HG03139 (cell line): ENCODE data around the gene GEN1.

Source experiments
- ATAC-seq: cut with Tn5 transposase; IDR thresholded peaks from one replicate; pipeline ENCODE4 v1.9.1; 2021; ENCODE audit not compliant: unreplicated experiment

GEN1 gene

DNA sequence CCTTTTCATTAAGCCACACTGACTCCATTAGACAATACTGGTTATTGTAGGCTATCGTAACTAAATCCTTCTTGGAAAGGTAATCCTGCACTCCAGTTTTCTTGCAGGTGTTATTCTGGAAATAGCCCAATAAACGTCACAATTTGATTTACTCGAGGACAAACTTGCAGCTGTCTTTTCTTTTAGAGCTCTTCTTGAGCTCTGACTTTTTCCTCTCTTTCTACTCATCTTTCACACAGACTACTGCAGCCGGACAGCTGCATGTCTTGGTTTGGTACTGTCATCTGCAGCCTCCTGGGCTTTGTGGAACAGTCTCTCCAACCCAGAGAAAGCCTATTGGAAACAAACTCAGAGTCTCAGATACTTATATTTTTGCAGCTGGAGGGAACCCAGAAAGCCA is 39.4 kb downstream of the GEN1 start:
- ATAC-seq = no peak

DNA sequence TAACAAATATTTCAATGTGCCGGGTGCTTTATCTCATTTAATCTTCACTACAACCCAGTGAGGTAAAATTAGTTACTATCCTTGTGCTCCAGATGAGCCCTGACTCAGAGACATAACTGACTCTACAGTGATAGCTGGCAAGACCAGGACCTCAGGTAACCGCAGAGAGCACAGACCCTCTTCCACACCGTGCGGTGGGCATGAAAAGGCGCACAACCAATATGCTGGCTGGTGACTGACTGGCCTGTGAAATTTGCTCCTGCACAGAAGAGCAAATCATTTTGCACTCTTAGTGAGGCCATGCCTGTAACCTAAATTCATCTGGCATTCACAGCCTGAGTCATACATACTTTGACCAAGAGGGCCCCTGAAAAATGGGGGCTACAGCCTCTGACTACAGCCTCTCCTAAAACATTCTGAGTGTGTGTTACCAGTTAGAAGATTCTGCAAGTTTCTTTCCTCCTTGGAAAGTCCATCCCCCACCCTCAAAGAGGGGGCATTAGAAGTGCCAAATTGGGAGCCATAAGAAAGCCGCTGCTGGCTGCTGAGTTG is 39.9 kb downstream of the GEN1 start:
- no peak for ATAC-seq

DNA sequence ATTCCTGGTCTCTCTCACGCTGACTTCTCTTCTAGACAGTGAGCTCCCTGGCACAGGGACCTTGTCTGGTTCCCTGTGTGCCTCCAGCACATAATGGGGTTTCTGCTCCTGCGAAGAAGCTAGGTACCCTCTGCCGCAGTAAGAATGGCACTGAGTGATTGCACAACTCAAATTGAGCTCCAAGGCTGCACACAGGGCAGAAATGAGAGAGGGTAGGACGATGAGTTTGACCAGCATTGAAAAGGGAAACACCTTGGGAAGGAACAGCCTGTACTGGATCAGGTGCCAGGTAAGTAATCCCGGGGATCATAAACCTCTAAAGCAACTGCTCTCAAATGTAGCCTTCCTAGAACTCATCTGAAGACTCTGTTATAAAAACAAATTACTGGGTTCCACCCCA is 41.4 kb downstream of the GEN1 start:
- ATAC-seq = no peak

DNA sequence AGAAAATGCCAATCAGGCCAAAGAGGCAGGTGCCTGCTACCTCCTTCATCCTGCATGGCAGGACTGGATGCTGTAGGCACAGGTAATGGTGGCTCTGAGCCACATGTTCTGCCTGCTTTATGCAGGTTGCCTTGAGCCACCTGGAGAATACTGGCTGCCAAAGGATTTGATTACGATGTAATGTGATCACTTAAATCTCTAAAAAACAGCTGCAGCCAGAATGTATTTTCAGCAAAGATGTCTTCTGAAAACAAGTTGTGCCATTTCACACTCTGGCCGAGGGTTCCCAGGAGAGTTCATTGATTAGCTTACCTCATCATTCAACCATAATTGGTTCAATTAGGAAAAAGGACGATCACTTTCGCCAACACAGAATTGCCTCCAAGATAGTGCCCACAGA is 44.4 kb downstream of the GEN1 start:
- no peak for ATAC-seq

DNA sequence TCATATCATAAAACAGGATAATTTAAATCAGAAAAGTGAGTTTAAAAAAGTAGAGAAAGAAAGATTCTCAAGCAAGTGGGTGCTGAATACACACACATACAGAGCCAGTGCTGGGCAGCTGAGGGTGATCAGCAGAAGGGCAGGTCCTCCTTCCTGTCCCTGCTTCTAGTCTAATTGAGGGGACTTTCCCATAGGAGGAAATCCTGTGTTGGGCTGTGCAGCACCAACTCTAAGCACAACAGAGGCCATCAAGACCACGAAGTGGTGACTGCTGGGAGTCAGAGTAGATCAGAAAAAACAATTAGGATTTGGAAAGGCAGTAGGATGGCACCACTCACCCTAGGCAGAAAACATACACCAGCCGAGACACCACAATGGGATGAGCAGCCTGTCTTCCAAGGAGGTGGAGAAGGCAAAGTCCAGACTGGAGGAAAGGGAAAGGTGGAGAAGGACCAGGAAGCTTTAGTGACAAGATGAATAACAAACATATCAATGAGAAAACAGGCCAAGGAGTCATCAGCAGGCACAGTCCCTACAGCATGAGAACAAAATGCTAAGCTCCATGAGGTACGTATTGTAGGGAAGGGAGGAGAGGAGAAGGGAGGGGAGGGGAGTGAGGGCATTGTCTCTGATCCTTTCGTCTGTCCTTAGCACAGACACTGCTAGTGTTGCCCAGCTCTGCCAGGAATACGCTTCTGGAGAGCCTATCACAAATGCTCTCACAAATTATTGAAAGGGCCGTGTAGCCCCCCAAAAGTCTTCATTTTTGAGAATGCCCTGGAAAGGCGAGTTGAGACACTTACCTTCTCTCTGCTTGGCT is 45.6 kb downstream of the GEN1 start:
- no peak for ATAC-seq

DNA sequence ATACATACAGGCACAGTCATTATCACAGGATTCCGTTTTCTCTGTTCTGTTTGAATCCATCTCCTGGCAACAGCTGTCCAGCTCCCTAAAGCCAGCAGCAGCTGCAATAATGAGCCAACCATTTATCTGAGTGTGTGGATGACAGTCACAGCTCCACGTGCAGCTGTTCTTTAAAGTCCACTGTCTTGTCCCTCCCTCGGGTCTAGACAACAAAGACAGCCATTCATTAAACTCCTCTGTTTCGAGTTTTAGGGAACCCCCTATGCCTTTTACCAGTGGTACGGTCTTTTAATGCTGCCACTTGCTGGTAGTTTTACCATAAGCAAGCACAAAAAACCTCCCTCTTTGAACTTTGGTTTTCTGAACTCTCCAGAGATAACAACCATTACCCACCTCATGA is 46.3 kb downstream of the GEN1 start:
- no peak for ATAC-seq

DNA sequence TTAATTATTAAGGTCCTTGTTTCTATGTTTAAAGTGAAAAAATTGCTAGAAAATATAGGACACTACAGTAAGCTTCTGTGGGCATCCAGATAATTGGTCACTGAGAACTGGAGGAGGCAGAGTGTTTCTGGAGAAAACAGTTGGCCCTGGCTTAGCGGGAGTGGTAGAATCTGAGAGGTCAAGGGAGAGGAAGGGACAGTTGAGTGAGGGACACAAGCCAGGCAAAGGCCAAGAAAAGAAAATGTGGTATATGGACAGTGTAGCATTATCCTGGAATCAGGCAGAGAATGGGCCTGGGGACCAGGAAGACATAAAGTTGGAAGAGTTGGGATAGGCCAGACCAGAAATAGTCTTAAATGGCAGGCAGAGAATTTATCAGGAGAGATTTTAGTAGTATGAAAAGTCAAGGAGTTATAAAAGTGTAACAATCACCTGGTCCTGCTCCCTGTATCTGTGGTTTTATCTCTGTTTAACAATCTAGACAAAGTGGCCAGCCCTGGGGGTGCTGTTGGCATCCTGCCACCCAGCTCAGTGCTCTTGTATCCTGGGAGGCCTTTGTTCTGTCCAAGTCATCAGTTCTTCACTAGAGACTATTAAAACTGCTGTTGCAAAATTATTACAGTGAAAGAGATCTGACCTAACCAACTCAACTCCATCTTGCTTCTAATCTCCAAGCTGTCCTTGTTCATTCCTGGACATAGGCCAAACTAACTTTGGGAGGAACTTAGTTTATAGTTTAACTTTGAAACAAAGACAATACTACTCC is 46.9 kb downstream of the GEN1 start:
- ATAC-seq = no peak

DNA sequence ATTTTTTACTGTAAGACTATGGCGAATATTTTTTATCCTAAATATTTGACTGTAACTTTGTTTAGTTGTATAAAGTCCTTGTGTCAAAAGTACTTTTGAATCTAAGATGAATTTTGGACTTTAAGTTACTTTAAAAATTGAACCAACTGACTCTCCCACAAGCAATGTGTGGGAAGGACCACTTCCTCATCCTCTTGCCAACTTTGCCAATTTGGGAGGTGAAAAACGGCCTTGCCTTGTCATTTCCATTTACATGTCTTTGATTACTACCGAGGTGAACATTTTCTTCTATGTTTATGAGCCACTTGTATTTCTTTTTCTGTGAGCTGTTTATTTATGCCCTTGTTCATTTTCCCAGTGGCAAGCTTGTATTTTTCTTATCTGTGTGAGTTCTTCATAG is 49.6 kb downstream of the GEN1 start:
- no peak for ATAC-seq

DNA sequence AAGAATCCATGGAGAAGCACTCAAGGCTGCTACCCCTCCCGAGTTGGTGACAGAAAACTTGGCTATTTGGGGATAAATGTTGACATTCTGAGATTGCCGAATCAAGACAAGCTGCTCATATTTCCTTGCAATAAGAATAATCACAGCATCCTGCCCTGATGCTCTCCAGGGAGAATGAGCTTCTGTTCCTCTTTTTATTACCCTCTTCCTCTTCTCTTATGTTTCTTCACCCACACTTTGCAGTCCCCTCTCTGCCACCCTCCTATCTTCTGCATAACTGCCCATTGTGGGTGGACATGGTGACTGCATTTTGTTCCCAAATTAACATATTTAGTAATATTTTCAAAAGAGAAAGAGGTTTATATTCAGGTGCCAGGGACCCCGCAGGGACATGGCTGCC is 50.4 kb downstream of the GEN1 start:
- peak; percentile 45 for ATAC-seq

DNA sequence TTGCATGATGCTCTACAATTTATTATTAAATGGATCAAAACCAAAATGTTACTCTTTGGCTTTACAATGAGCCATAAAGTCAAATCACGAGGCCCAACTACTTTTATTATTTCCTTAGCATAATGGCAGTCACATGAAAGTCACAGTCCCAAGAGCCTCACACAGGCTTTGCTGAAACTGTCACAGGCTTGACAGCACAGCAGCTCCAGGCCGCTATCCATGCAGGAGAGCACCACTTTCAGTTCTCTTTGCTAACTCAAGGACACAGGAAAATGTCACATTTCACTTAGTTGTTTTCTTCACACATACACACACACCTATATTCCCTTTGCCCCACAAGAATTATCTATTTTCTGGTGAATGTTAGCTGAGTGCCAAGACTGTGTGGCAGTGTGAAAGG is 51.2 kb downstream of the GEN1 start:
- peak; percentile 39 for ATAC-seq

DNA sequence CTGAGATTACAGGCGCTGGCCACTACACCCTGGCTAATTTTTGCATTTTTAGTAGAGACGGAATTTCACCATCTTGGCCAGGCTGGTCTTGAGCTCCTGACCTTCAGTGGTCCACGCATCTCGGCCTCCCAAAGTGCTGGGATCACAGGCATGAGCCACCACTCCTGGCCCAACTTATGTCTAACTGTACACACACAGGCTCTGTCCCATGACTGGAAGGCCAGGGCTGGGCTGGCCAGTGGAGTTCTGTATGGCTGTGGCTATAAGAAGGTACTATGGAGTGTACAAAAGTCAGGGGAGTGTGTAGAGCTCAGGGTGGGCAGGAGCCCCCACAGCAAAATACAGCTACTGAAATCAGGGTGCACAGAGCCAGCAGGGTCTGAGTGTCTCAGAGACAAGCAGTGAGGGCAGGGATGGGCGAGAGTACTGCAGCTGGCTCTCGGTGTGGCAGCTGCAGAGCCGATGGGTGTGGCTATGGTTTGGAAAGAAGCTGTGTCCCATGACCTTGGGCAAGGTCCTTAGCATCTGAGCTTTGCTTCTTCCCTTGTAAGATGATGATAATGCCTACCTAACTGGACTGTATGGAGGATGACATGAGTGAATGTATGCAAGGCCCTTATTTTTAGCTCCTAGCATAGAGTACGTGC is 51.9 kb downstream of the GEN1 start:
- ATAC-seq = no peak

DNA sequence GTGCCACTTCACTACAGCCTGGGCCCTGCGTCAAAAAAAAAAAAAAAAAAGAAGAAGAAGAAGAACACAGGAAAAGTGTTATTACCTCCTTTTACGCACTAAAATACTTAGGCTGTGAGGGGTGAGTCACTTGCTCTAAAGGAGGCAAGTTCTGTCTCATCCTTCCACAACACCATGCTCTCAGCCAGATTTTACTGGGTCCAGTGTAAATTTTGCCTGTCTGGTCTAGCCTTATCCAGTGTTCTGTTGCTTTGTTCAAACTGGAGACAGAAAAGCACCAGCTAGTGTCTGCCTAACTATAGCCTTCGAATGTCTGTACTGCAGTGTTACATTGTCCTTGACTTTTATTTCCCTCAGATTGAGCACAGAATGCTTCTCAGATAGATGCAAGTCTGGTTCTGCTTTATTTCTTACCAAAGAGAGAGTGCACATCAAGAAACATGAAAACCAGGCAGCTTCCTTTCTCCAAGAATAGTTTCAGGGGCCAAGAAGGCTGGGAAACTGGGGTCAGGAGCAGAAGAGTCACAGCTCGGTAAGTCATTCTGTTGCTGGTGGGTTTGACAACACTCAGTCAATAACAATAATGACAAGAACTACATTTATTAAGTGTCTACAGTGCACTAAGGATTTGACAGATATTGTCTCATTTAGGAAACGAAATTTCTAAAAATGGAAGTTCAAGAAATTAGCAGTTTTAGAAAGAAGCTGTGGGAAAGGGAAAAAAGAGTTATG is 59.2 kb downstream of the GEN1 start:
- peak; percentile 37 for ATAC-seq

DNA sequence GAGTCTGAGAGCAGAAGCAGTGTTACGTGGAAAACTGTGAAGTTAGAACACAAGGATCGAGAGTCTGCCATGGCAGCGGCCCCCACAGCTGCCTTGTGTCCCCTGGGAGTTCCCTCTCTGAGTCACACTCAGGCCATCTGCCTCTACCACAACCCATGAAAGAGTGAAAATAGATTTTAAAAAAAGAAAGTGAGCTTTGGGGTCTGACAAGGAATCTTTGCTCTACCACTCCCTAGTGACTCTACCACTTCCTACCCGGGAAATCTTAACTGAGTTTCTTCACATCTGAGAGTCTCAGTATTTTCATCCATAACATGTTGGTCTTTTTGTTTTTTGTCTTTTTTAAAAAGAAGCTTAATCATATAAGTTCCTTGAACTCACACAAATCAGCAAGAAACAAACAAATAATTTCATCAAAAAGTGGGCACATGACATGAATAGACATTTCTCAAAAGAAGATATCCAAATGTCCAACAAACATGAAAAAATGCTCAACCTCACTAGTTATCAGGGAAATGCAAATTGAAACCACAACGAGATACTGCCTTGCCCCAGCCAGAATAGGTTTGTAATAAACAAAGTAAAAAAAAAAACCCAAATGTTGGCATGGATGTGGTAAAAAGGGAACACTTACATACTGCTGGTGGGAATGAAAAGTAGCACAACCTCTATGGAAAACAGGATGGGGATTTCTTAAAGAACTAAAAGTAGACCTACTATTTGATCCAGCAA is 60.0 kb downstream of the GEN1 start:
- ATAC-seq = peak; percentile 89

DNA sequence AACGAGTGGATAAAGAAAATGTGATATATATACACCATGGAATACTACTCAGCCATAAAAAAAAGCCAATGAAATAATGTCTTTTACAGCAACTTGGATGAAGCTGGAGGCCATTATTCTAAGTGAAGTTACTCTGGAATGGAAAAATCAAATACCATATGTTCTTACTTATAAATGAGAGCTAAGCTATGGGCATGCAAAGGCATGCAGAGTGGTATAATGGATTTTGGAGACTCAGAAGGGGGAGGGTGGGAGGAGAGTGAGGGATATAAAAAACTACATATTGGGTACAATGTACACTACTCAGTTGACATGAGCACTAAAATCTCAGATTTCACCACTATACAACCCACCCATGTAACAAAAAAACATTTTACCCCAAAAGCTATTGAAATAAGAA is 60.7 kb downstream of the GEN1 start:
- ATAC-seq = no peak

DNA sequence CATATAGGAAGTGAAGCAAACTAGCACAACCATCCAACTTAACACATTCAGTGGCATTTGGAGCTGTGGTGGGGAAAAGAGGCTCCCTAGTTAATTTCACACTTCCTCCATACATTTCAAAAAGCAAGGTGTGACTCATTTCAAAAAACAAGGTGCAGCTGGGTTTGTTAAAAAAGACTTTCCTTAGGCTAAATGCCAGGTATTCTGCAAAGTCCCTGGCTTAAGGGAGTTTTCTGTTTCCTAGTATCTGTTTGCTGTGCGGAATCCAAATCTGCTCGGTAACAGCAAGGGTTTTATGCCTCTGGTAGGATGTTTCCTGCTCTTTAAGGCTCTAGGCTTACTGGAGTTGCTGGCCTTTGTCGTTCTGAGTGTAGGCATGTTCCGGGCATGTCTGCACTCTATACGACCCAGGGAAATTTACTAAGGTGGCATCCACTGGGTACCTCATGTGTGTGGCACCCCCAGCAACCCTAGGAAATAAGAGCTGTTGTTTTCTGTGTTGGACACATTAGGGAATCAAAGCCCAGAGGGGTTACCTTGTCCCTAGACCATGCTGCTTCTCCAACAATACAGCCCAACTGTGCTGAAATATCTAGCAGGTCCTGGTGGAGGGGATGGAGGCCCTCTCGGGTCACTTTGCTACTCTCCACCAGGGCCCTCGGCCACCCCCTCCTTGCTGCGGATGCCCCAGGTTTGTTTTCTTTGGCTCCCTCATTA is 61.7 kb downstream of the GEN1 start:
- ATAC-seq = no peak

DNA sequence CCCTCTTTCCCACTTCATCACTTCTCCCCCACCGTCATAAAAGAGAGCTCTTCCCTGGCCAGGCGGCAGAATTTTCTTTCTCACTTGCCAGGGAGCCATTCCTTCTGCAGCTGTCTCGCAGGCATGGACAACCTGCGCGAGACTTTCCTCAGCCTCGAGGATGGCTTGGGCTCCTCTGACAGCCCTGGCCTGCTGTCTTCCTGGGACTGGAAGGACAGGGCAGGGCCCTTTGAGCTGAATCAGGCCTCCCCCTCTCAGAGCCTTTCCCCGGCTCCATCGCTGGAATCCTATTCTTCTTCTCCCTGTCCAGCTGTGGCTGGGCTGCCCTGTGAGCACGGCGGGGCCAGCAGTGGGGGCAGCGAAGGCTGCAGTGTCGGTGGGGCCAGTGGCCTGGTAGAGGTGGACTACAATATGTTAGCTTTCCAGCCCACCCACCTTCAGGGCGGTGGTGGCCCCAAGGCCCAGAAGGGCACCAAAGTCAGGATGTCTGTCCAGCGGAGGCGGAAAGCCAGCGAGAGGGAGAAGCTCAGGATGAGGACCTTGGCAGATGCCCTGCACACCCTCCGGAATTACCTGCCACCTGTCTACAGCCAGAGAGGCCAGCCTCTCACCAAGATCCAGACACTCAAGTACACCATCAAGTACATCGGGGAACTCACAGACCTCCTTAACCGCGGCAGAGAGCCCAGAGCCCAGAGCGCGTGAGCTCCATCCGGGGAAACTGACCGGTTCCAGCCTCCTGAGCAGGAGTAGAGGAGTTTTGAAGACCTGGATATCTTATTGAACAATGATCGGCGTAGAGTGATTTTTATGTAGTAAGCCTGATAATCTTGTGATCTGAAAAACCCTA is 62.7 kb downstream of the GEN1 start, which contains the start of gene MSGN1:
Gene MSGN1 (plus strand): TSS at position 65 of the 850 bp plus-strand sequence. CDS start 59 bp downstream, at position 124.
- ATAC-seq = no peak

DNA sequence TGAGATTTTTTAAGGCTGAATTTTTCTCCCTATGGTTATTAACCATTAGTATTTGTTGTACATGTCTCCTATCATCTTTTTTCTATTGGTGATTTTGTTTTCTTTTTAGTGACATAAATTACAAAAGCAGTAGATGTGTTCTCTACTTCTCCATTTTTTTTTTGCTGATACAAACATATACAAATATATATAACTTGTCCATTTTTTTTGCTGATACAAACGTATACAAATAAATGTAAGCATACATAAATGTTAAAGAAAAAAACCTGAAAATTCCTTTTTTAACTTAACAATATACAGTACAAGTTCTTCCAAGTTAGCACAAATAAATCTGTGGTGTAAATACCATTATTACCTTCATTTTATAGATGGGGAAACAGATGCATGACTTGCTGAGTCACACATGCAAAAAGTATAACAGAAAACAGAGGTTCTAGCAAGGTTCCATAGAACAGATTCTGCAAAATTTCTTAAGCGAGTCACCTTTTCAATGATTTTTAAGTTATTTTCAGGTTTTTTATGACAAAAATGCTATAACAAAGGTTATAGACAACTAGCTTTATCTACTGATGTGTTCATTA is 64.4 kb downstream of the GEN1 start:
- ATAC-seq = no peak

DNA sequence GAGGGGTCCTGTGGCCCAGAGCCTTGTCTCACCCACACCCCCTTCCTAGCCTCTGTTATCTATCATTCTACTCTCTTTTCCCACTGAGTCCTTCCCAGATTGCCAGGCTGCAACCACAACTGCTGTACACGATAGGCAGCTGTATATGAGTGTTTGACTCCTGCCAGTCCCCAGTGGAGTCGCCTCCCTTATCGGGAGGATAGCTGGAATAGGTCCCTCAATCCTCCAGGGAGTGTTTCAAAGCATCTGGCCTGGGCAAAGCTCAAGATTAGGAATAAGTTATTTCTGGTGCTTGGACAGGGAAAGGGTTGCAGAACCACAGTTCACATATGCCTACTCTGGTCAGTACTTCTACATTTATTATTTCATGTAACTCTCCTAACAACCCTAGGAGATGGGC is 67.1 kb downstream of the GEN1 start:
- ATAC-seq = no peak
